Breast epithelium (tissue), 3 donors: Measurements from ENCODE around the gene RNASE7.

Source experiments
- POLR2AphosphoS5 ChIP-seq, 3 donors: sonication (generic); formaldehyde crosslinking; IDR thresholded peaks; one replicate each; pipeline ENCODE4 v1.6.1; 2017; ENCODE audit warnings: antibody characterized with exemption in 3 of 3
- TF ChIP-seq, protein P1 (sequence below), 3 donors: fragments of 450-650 bp; IDR thresholded peaks; one replicate each; pipeline ENCODE4 v1.5.1; 2016 to 2017; ENCODE audit warnings: antibody characterized with exemption in 3 of 3, mild to moderate bottlenecking in 3 of 3, moderate library complexity in 3 of 3

DNA sequence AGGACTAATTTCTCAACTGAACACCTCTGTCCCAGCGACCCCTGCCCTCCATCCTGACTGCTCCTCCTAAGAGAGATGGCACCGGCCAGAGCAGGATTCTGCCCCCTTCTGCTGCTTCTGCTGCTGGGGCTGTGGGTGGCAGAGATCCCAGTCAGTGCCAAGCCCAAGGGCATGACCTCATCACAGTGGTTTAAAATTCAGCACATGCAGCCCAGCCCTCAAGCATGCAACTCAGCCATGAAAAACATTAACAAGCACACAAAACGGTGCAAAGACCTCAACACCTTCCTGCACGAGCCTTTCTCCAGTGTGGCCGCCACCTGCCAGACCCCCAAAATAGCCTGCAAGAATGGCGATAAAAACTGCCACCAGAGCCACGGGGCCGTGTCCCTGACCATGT lies 756 bp downstream of the RNASE7 start:
- TF ChIP-seq, protein P1, sequence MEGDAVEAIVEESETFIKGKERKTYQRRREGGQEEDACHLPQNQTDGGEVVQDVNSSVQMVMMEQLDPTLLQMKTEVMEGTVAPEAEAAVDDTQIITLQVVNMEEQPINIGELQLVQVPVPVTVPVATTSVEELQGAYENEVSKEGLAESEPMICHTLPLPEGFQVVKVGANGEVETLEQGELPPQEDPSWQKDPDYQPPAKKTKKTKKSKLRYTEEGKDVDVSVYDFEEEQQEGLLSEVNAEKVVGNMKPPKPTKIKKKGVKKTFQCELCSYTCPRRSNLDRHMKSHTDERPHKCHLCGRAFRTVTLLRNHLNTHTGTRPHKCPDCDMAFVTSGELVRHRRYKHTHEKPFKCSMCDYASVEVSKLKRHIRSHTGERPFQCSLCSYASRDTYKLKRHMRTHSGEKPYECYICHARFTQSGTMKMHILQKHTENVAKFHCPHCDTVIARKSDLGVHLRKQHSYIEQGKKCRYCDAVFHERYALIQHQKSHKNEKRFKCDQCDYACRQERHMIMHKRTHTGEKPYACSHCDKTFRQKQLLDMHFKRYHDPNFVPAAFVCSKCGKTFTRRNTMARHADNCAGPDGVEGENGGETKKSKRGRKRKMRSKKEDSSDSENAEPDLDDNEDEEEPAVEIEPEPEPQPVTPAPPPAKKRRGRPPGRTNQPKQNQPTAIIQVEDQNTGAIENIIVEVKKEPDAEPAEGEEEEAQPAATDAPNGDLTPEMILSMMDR (IDR thresholded peaks at IDR 0.05): no peak
- no peak for TF ChIP-seq POLR2AphosphoS5 (IDR thresholded peaks at IDR 0.05)
